HEK293 (cell line): ENCODE data around the gene GRHL3.

ENCODE experiments used
- CTCF ChIA-PET: fragments of 350-600 bp; formaldehyde crosslinking; extraction: SDS; loops from one replicate; lab custom pipeline; 2021; ENCODE audit warnings: antibody characterized with exemption; lab: Yijun Ruan, JAX
- POLR2A ChIA-PET: fragments of 300-600 bp; formaldehyde crosslinking; extraction: SDS; loops from one replicate; lab custom pipeline; 2020; ENCODE audit warnings: antibody characterized with exemption, inconsistent platforms; lab: Yijun Ruan, JAX
- H3K27ac ChIP-seq: fragments of 200-500 bp; sonication (Bioruptor generic); 2 replicates; pipeline ENCODE4 v1.5.1; 2014; ENCODE audit warnings: low read depth, low read length, control low read depth, inconsistent platforms; ENCODE audit errors: extremely low read depth
- H3K36me3 ChIP-seq, 2 experiments: fragments of 200-500 bp in 1 of 2; sonication (Bioruptor generic) in 1 of 2; 1 replicate in 1 of 2; 2 replicates in 1 of 2; pipeline ENCODE4 v1.5.1; 2014 to 2017; ENCODE audit warnings: inconsistent platforms in 2 of 2, low read length in 2 of 2; ENCODE audit not compliant: control insufficient read depth in 2 of 2, insufficient read depth in 1 of 2
- H3K4me1 ChIP-seq: fragments of 200-500 bp; sonication (Bioruptor generic); 2 replicates; pipeline ENCODE4 v1.5.1; 2014; ENCODE audit warnings: mild to moderate bottlenecking, low read length, inconsistent platforms; ENCODE audit not compliant: control insufficient read depth, insufficient read depth
- H3K4me3 ChIP-seq: 2 replicates; pipeline ENCODE4 v1.5.1; 2011; ENCODE audit warnings: low read depth, mild to moderate bottlenecking, control low read depth, low read length, moderate library complexity
- H3K9me3 ChIP-seq: fragments of 200-500 bp; sonication (Bioruptor generic); 2 replicates; pipeline ENCODE4 v1.5.1; 2014; ENCODE audit warnings: low read depth, low read length, inconsistent platforms; ENCODE audit not compliant: control insufficient read depth, insufficient read depth
- IKZF3 ChIP-seq: fragments of 450-650 bp; IDR thresholded peaks from 2 replicates; pipeline ENCODE4 v1.5.0; 2018; ENCODE audit warnings: missing biosample characterization, mild to moderate bottlenecking, missing genetic modification characterization, moderate library complexity
- SP7 ChIP-seq: fragments of 450-650 bp; formaldehyde crosslinking; IDR thresholded peaks from 2 replicates; pipeline ENCODE4 v1.5.1; 2016; ENCODE audit warnings: missing biosample characterization, missing genetic modification characterization
- TCF7L2 ChIP-seq: IDR thresholded peaks from 2 replicates; pipeline ENCODE4 v1.6.1; 2011; ENCODE audit warnings: low read depth, mild to moderate bottlenecking, inconsistent platforms, low read length, moderate library complexity, borderline replicate concordance
- WT1 ChIP-seq: fragments of 450-650 bp; formaldehyde crosslinking; IDR thresholded peaks from 2 replicates; pipeline ENCODE4 v1.5.1; 2016; ENCODE audit warnings: missing biosample characterization, missing genetic modification characterization
- ZBTB48 ChIP-seq: fragments of 450-650 bp; formaldehyde crosslinking; IDR thresholded peaks from 2 replicates; pipeline ENCODE4 v1.5.1; 2016; ENCODE audit warnings: missing biosample characterization, missing genetic modification characterization
- ZEB2 ChIP-seq: fragments of 450-650 bp; formaldehyde crosslinking; IDR thresholded peaks from 2 replicates; pipeline ENCODE4 v1.5.1; 2016; ENCODE audit warnings: missing biosample characterization, missing genetic modification characterization
- ZNF112 ChIP-seq: fragments of 450-650 bp; formaldehyde crosslinking; IDR thresholded peaks from 2 replicates; pipeline ENCODE4 v1.5.0; 2017; ENCODE audit warnings: missing biosample characterization, missing genetic modification characterization
- ZNF114 ChIP-seq: fragments of 450-650 bp; formaldehyde crosslinking; IDR thresholded peaks from 2 replicates; pipeline ENCODE4 v1.5.0; 2017; ENCODE audit warnings: missing biosample characterization, missing genetic modification characterization
- ZNF169 ChIP-seq: fragments of 450-650 bp; formaldehyde crosslinking; IDR thresholded peaks from 2 replicates; pipeline ENCODE4 v1.5.1; 2016; ENCODE audit warnings: missing biosample characterization, missing genetic modification characterization
- ZNF2 ChIP-seq: fragments of 450-650 bp; formaldehyde crosslinking; IDR thresholded peaks from 2 replicates; pipeline ENCODE4 v1.5.1; 2016; ENCODE audit warnings: missing biosample characterization, missing genetic modification characterization
- ZNF23 ChIP-seq: fragments of 450-650 bp; formaldehyde crosslinking; IDR thresholded peaks from 2 replicates; pipeline ENCODE4 v1.5.1; 2016; ENCODE audit warnings: missing biosample characterization, missing genetic modification characterization, borderline replicate concordance
- ZNF302 ChIP-seq: fragments of 450-650 bp; formaldehyde crosslinking; IDR thresholded peaks from 2 replicates; pipeline ENCODE4 v1.5.1; 2016; ENCODE audit warnings: missing biosample characterization, missing genetic modification characterization, low read depth
- ZNF366 ChIP-seq: fragments of 450-650 bp; formaldehyde crosslinking; conservative IDR thresholded peaks from 2 replicates; pipeline ENCODE4 v1.5.1; 2016; ENCODE audit warnings: missing biosample characterization, missing genetic modification characterization
- ZNF404 ChIP-seq: fragments of 450-650 bp; formaldehyde crosslinking; IDR thresholded peaks from 2 replicates; pipeline ENCODE4 v1.5.1; 2017; ENCODE audit warnings: missing biosample characterization, missing genetic modification characterization
- ZNF548 ChIP-seq: fragments of 450-650 bp; formaldehyde crosslinking; IDR thresholded peaks from 2 replicates; pipeline ENCODE4 v1.5.1; 2016; ENCODE audit warnings: missing biosample characterization, missing genetic modification characterization
- ZNF600 ChIP-seq: fragments of 450-650 bp; formaldehyde crosslinking; IDR thresholded peaks from 2 replicates; pipeline ENCODE4 v1.5.1; 2016; ENCODE audit warnings: missing biosample characterization, missing genetic modification characterization
- ZNF624 ChIP-seq: fragments of 450-650 bp; formaldehyde crosslinking; IDR thresholded peaks from 2 replicates; pipeline ENCODE4 v1.5.1; 2017; ENCODE audit warnings: missing biosample characterization, missing genetic modification characterization
- ZNF654 ChIP-seq: fragments of 450-650 bp; formaldehyde crosslinking; IDR thresholded peaks from 2 replicates; pipeline ENCODE4 v1.5.1; 2016; ENCODE audit warnings: low read depth, missing biosample characterization, missing genetic modification characterization
- ZNF660 ChIP-seq: fragments of 450-650 bp; IDR thresholded peaks from 2 replicates; pipeline ENCODE4 v1.5.1; 2018; ENCODE audit warnings: missing biosample characterization, mild to moderate bottlenecking, missing genetic modification characterization
- ZNF747 ChIP-seq: fragments of 450-650 bp; formaldehyde crosslinking; IDR thresholded peaks from 2 replicates; pipeline ENCODE4 v1.5.1; 2016; ENCODE audit warnings: missing biosample characterization, missing genetic modification characterization
- ZNF76 ChIP-seq: fragments of 450-650 bp; formaldehyde crosslinking; IDR thresholded peaks from 2 replicates; pipeline ENCODE4; 2016; ENCODE audit warnings: low read depth, missing biosample characterization, missing genetic modification characterization, borderline replicate concordance
- ZNF768 ChIP-seq: fragments of 450-650 bp; formaldehyde crosslinking; IDR thresholded peaks from 2 replicates; pipeline ENCODE4 v1.5.1; 2018; ENCODE audit warnings: missing biosample characterization, mild to moderate bottlenecking, missing genetic modification characterization
- TF ChIP-seq, protein P1 (sequence below): fragments of 450-650 bp; formaldehyde crosslinking; IDR thresholded peaks from 2 replicates; pipeline ENCODE4 v1.5.1; 2016; ENCODE audit warnings: missing biosample characterization, missing genetic modification characterization
- TF ChIP-seq, protein P2 (sequence below): fragments of 450-650 bp; formaldehyde crosslinking; IDR thresholded peaks from 2 replicates; pipeline ENCODE4 v1.5.1; 2016; ENCODE audit warnings: missing biosample characterization, missing genetic modification characterization
- TF ChIP-seq, protein P3 (sequence below): fragments of 450-650 bp; formaldehyde crosslinking; IDR thresholded peaks from 2 replicates; pipeline ENCODE4 v1.5.1; 2016; ENCODE audit warnings: missing biosample characterization, missing genetic modification characterization

The GRHL3 gene

DNA sequence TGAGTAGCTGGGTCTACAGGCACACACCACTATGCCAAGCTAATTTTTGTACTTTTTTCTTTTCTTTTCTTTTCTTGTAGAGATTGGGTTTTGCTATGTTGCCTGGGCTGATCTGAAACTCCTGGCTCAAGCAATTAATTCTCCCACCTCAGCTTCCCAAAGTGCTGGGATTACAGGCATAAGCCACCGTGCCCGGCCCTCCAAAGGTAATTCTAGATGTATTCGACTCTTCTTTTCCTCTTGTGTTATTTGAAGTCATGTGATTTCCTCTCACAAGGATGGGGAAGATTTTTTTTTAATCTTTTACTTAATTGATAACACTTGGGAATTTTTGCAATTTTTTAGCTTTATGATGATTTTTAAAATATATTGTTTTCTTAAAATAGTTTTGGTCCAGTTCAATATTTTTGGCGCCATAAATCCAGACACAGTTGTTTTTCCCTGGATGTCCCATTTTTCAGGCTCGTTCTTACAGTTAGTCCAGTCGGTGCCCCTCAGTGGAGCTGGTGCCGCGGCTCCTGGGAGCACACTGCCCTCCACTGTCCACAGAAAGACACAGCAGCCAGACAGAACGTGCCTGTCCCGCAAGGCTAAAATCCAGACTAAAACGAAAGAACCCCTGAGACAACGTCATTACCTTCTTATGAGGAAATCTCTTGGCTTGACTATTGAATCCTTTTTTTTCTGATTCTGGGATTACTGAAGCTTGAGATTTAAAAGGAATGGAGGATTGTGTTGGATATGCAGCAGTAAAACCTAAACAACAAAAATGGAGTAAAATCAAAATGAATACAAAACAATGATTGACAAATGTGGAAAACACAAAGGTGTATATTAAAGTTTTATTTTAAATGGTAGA lies 72.0 kb downstream of the GRHL3 start (continued):
- TF ChIP-seq ZNF76 (tag by site-specific recombination) (peak; percentile 35; the same call in 1 of the 2 replicates), ZNF112 (tag by site-specific recombination) (no peak), ZNF114 (tag by site-specific recombination) (no peak), IKZF3 (tag by site-specific recombination) (peak; percentile 47; the same call in 1 of the 2 replicates), SP7 (tag by site-specific recombination) (peak; percentile 37; the same call in 1 of the 2 replicates), ZNF600 (tag by site-specific recombination) (0 out of 2 replicates have a peak, but pooled peaks have one; percentile 33), ZNF548 (no peak), TCF7L2 (no peak), ZNF404 (tag by site-specific recombination) (no peak), ZEB2 (tag by site-specific recombination) (no peak), ZNF169 (no peak), ZNF747 (tag by site-specific recombination) (no peak), WT1 (no peak)
- TF ChIP-seq, protein P1, sequence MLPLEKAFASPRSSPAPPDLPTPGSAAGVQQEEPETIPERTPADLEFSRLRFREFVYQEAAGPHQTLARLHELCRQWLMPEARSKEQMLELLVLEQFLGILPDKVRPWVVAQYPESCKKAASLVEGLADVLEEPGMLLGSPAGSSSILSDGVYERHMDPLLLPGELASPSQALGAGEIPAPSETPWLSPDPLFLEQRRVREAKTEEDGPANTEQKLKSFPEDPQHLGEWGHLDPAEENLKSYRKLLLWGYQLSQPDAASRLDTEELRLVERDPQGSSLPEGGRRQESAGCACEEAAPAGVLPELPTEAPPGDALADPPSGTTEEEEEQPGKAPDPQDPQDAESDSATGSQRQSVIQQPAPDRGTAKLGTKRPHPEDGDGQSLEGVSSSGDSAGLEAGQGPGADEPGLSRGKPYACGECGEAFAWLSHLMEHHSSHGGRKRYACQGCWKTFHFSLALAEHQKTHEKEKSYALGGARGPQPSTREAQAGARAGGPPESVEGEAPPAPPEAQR (tag by site-specific recombination): no peak

DNA sequence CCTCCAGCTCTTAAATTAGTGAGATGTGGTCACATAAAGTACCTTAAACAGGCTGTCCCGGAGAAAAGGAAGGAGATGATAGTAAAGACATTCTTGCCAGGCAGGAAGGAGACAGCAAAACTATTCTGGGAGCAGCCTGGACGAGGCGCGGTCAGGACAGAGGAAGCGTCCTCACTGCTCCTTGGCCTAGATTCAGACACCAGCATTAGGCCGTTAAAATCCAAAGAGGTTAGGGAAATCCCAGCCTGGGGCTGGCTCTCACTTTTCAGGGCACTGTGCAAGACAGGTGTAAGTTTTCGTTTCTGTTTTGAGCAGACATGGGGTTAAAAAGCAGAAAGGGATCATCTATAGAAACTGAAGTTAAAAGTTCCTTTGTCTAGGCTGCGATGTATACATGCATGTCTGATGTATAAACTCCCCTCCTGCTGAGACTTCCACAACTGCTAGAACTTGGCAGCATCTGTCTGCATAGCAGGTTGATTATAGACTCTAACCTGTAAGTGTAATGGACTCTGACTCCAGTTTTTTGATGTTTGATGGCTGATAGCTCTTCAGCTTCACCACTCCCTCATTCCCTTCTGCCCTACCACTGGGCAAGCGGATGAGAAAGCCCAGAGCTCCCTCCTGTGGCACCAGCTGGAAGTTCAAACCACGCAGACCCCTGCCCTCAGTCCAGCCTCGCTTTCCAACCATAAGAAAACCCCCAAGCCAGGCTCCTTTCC lies 72.9 kb downstream of the GRHL3 start:
- ChIA-PET POLR2A (interaction anchor here (0.5 to 2.4 kb wide), 4 partner anchors 190 to 266 kb away, joined by 3 to 12 read pairs (median 6); no protein-coding TSS in a partner anchor), CTCF (interaction anchor here (0.5 to 11.2 kb wide), 76 partner anchors 8 to 665 kb away, joined by 3 to 611 read pairs (median 6); partner anchors contain the start of genes GRHL3, IFNLR1, NIPAL3 and STPG1)
- Histone ChIP-seq H3K4me3 (no peak overlapping the region), H3K36me3 (peaks cover 5 to 37% of the 10 kb centered on the region in 2 experiments; a peak in 2 of 3 replicates), H3K9me3 (no peaks in the 10 kb centered on the region), H3K4me1 (no peaks in the 10 kb centered on the region), H3K27ac (no peak overlapping the region)
- no peak for TF ChIP-seq ZNF624 (tag by site-specific recombination)
- peak; percentile 43; the same call in 1 of the 2 replicates for TF ChIP-seq ZNF366 (tag by site-specific recombination)
- peak; percentile 50; the same call in 1 of the 2 replicates for TF ChIP-seq ZNF660
- TF ChIP-seq ZNF768 (tag by site-specific recombination): no peak
- TF ChIP-seq SP7 (tag by site-specific recombination): 0 out of 2 replicates have a peak, but pooled peaks have one; percentile 41
- no peak for TF ChIP-seq ZNF302 (tag by site-specific recombination)
- peak; percentile 57; the same call in 1 of the 2 replicates for TF ChIP-seq ZBTB48 (tag by site-specific recombination)
- TF ChIP-seq, protein P2, sequence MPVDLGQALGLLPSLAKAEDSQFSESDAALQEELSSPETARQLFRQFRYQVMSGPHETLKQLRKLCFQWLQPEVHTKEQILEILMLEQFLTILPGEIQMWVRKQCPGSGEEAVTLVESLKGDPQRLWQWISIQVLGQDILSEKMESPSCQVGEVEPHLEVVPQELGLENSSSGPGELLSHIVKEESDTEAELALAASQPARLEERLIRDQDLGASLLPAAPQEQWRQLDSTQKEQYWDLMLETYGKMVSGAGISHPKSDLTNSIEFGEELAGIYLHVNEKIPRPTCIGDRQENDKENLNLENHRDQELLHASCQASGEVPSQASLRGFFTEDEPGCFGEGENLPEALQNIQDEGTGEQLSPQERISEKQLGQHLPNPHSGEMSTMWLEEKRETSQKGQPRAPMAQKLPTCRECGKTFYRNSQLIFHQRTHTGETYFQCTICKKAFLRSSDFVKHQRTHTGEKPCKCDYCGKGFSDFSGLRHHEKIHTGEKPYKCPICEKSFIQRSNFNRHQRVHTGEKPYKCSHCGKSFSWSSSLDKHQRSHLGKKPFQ: no peak
- peak; percentile 78 for TF ChIP-seq ZNF654 (tag by site-specific recombination)
- TF ChIP-seq ZNF2 (tag by site-specific recombination): 0 out of 2 replicates have a peak, but pooled peaks have one; percentile 29
- no peak for TF ChIP-seq ZNF23 (tag by site-specific recombination)
- TF ChIP-seq, protein P3, sequence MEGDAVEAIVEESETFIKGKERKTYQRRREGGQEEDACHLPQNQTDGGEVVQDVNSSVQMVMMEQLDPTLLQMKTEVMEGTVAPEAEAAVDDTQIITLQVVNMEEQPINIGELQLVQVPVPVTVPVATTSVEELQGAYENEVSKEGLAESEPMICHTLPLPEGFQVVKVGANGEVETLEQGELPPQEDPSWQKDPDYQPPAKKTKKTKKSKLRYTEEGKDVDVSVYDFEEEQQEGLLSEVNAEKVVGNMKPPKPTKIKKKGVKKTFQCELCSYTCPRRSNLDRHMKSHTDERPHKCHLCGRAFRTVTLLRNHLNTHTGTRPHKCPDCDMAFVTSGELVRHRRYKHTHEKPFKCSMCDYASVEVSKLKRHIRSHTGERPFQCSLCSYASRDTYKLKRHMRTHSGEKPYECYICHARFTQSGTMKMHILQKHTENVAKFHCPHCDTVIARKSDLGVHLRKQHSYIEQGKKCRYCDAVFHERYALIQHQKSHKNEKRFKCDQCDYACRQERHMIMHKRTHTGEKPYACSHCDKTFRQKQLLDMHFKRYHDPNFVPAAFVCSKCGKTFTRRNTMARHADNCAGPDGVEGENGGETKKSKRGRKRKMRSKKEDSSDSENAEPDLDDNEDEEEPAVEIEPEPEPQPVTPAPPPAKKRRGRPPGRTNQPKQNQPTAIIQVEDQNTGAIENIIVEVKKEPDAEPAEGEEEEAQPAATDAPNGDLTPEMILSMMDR: peak; percentile 72
